Stimulated activated CD4-positive, alpha-beta T cell treated with anti-CD3 and anti-CD28 coated beads, Interleukin-4, amount 100 ng/mL, for 48 hours (primary cell): ENCODE results near the gene IL1A.

ENCODE experiments used
- DNase-seq, 2 donors: peaks; one replicate each; pipeline ENCODE4 v3.0.0-alpha.2; 2020; ENCODE audit warnings: low read depth in 2 of 2

IL1A gene

DNA sequence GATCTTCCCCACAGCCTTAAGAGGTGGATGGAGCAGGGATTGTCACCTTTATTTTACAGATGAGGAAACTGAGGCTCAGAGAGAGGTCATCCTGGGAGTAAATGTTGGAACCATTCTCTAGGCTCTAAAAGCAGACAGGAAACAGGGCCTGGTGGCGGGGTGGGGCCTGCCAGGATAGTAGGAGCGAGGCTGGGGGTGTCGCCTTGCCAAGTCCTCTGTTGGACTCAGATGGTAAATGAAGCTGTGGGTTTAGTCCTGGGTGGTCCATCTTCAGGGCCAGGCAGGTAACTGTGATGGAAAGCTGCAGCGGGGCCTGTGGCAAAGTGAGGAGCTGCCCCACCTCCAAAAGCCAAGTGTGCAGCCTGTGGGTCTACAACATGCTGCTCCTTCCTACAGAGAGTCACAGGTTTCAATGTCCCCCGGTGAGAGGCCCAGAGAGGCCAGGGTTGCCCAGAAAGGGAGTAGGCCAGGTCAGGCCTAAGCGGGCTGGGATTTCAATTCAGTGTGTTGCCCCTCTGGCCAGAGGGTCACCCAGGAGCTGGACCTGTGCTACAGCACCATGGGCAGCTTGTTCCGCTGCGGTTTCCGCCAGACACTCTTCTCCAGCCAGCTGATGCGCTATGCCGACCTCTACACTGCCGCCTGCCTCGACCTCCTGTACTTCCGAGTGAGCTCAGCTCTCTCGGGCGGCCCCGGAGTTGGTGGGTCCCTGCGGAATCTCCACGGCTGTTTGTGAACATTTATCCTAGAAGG lies 56.8 kb downstream of the IL1A start:
- DNase-seq: no peak

DNA sequence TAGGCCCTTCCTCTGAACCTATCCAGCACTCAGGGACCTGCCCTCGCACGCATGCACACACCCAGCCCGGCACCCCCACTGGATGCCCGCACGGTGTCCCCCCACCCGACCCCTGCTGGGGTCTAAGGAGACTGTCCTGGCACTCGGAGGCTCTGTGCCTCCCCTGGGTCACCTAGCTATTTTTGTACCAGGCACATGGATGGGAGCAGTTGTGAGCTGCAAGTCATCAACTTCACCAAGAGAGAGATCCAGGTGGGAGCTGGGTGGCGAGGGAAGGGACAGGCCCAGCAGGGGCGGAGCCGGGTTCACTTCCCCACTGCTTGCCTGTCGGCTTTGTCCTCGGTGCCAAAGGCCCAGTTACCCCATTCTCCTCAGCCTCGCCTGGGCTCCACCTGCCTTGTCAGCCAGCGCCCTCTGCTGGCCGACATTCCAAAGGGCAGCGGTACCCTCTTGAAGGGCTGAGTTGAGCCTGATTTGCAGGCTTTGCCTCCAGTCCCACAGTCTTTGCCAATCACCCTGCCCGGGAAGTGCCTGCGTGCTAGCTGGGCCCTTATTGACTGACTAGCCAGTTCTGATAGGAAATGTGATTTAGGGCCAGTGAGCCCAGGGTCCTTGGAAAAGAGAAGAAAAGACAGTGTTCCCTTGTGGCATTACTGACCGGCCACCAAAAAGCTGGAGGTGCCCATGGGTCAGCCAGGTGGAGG lies 57.7 kb downstream of the IL1A start:
- DNase-seq: peak; percentile 81 to 88

DNA sequence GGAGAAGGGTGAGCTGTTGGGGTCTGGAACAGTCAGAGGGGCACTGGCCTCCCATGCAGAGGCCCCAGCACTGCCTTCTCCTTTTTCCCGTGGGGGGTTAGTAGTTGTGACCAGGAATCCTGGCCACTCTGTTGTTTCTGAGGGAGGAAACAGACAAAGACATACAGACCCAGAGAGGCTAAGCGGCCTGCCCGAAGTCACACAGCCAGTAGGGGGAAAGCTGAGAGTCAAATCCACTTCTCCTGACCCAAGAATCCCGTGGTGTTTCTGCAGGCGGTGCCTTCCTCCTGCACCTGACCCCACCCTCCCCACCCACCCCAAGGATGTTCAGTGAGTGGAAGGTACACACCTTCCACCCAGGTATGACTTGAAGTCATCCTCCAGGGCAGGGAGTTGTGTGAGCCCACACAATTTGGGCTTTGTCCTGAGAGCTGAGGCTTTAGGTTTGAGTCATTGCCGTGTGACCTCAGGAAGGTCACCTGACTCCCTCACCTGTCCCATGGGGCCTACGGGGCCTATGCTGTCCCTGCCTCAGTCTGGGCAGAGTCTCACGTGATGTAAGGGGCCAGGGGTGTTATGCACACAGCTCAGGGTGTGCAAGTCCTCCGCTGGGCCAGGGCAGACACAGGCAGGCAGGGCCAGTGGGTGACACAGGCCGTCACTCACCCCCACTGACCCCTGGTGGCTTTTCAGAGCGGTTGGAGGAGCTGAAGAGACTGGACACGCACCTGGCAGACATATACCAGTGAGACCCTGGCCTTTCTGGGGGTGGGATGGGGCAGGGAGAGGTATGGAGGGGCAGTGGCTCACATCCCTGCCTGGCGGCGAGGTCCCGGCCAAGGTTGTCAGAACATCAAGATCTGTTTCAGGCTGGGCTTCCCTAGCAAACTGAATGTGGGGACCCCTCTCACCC lies 58.5 kb downstream of the IL1A start:
- DNase-seq: no peak

DNA sequence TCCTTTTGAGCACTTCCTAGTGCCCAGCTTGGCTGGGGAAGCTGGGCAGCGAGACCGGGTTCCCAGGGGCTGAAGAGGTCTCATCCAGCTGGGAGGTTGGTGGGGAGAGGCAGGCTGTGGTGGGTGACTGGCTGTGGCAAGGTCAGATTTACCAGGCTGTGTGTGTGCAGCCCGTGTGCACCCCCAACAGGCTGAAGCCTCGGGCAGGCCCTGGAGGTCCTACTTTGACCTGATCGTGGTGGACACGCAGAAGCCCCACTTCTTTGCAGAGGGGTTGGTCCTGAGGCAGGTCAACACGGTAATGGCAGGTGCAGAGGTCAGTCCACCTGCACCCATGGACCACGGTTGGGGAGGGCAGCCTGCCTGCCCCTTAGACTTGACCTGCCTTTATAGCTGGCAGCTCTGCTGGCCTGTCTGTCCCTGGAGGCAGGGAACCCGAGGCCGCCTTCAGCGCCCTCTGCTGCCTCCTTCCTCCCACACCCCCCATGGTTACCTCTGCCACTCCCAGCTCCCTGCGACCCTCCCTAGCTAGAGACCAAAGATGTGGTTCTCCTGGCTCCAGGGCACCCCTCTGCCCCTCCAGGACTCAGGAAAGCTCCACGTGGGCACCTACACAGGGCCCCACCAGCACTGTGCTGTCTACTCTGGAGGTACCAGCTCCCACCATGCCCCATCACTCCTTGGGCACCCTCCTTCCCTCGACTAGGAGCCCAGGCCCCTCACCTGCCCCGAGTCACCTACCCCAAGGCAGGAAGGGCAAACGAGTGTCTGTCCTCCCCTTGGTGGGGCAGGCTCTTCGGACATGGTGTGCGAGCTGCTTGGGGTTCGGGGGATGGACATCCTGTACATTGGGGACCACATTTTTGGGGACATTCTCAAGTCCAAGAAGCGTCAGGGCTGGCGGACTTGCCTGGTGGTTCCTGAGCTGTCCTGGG lies 59.4 kb downstream of the IL1A start:
- DNase-seq: no peak

DNA sequence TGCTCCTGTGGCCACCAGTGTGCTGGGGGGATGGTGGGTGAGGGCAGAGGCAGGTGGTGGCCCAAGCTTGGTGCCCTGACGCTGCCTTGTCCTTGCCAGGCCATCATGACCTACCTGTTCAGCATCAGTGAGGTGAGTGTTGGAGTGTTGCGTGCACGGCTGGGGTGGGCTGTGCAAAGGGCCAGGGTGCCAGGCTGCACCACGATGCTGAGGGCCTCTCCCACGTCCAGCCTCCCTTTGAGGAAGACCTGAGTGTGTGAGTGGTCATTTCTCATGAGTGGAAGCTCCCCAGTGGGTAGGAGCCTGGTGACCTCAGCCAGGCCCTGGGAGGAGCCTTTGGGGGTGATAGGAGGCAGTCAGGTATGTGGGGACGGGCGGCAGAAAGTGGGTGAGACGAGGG lies 60.3 kb downstream of the IL1A start:
- DNase-seq: no peak
